AML-193 (cell line): ENCODE data around the gene BRD7.

Source experiments
- DNase-seq, 2 experiments: peaks; one replicate each; lab custom pipeline; 2025; lab: John Stamatoyannopoulos, UW

BRD7 gene

GRCh38 chr16:50272687-50273381 lies 96.0 kb downstream of the BRD7 start:
- DNase-seq: no peak

- peak; percentile 14 to 54 for DNase-seq
These were observed 96.6 kb downstream of the BRD7 start for GRCh38 chr16:50272111-50272571.

- no peak for DNase-seq
These were observed 97.4 kb downstream of the BRD7 start for GRCh38 chr16:50271148-50272041.

- DNase-seq: peak; percentile 42 to 48
These were observed 98.2 kb downstream of the BRD7 start for GRCh38 chr16:50270510-50271147.

GRCh38 chr16:50269769-50270509 lies 98.8 kb downstream of the BRD7 start:
- no peak for DNase-seq

GRCh38 chr16:50269061-50269705 lies 99.6 kb downstream of the BRD7 start:
- no peak for DNase-seq

GRCh38 chr16:50268352-50268751 lies 100.4 kb downstream of the BRD7 start:
- DNase-seq: no peak

- peak; percentile 37 to 55 for DNase-seq
These were observed 101.1 kb downstream of the BRD7 start for GRCh38 chr16:50267651-50268050.

- DNase-seq: no peak
These were observed 101.6 kb downstream of the BRD7 start for GRCh38 chr16:50267151-50267631.

- peak; percentile 67 to 75 for DNase-seq
These were observed 102.3 kb downstream of the BRD7 start, which contains the start of gene ADCY7 for GRCh38 chr16:50266337-50267091. Gene ADCY7 (plus strand): TSS chr16:50266551. CDS start chr16:50288180, 21,629 bp downstream.
